ENCODE data around the gene LIMK2.
"Not testable (repeated sequence)": the region's sequence is repeated elsewhere in the genome, so short reads cannot be mapped to it uniquely, and the experiment has no call there.

The LIMK2 gene

GRCh38 chr22:31212783-31213629 is 908 bp downstream of the LIMK2 start:
- DNase-seq: peak; percentile 31 to 32

- DNase-seq: no peak
Observed at GRCh38 chr22:31215018-31215535, 3.0 kb downstream of the LIMK2 start.

GRCh38 chr22:31218565-31219262 is 6.6 kb downstream of the LIMK2 start:
- no peak for DNase-seq

- DNase-seq: no peak
Observed at GRCh38 chr22:31221084-31221483, 9.0 kb downstream of the LIMK2 start.

GRCh38 chr22:31222736-31223135 is 10.6 kb downstream of the LIMK2 start:
- no peak for DNase-seq

- DNase-seq: no peak
Observed at GRCh38 chr22:31223786-31224191, 11.7 kb downstream of the LIMK2 start.

- DNase-seq: not testable (repeated sequence)
Observed at GRCh38 chr22:31224691-31225090, 12.6 kb downstream of the LIMK2 start.

GRCh38 chr22:31227186-31227585 is 15.1 kb downstream of the LIMK2 start:
- no peak for DNase-seq

GRCh38 chr22:31229402-31230079 is 17.4 kb downstream of the LIMK2 start:
- DNase-seq: no peak

- no peak for DNase-seq
Observed at GRCh38 chr22:31230155-31230870, 18.2 kb downstream of the LIMK2 start.

GRCh38 chr22:31230871-31231621 is 18.9 kb downstream of the LIMK2 start:
- DNase-seq: no peak

- DNase-seq: no peak
Observed at GRCh38 chr22:31233001-31233400, 20.9 kb downstream of the LIMK2 start.

- no peak for DNase-seq
Observed at GRCh38 chr22:31235081-31235480, 23.0 kb downstream of the LIMK2 start.

- DNase-seq: not testable (repeated sequence)
Observed at GRCh38 chr22:31236044-31236443, 23.9 kb downstream of the LIMK2 start.

GRCh38 chr22:31238057-31238456 is 26.0 kb downstream of the LIMK2 start:
- no peak for DNase-seq

- no peak for DNase-seq
Observed at GRCh38 chr22:31239771-31240370, 27.8 kb downstream of the LIMK2 start.

- DNase-seq: no peak
Observed at GRCh38 chr22:31241200-31241599, 29.1 kb downstream of the LIMK2 start.

GRCh38 chr22:31241936-31242335 is 29.8 kb downstream of the LIMK2 start:
- DNase-seq: no peak

GRCh38 chr22:31243339-31244045 is 31.4 kb downstream of the LIMK2 start:
- DNase-seq: no peak

GRCh38 chr22:31244046-31244942 is 32.2 kb downstream of the LIMK2 start:
- no peak for DNase-seq

All from activated T-cell treated with anti-CD3 and anti-CD28 coated beads, Interleukin-2, amount 50 U/mL, for 48 hours (primary cell).